GM10248 (cell line): ENCODE results near the gene AGRN.
"Not testable (repeated sequence)": the region's sequence is repeated elsewhere in the genome, so short reads cannot be mapped to it uniquely, and the experiment has no call there.

Experiments used
- CTCF ChIA-PET: fragments of 300-600 bp; sonication (Branson Sonifier 250); formaldehyde crosslinking; extraction: SDS; loops from one replicate; lab custom pipeline; 2021; ENCODE audit warnings: antibody characterized with exemption; lab: Yijun Ruan, JAX
- POLR2A ChIA-PET: fragments of 350-650 bp; sonication (Branson Sonifier 250); formaldehyde crosslinking; extraction: SDS; loops from one replicate; lab custom pipeline; 2020; ENCODE audit warnings: antibody characterized with exemption; lab: Yijun Ruan, JAX
- DNase-seq: peaks from one replicate; pipeline ENCODE4 v3.0.0; 2012; ENCODE audit errors: extremely low spot score
- TF ChIP-seq, protein P1 (sequence below): IDR thresholded peaks from 2 replicates; pipeline ENCODE4 v1.5.1; 2012; ENCODE audit warnings: mild to moderate bottlenecking, low read depth; ENCODE audit errors: extremely low read depth, missing control alignments, control extremely low read depth

The AGRN gene

DNA sequence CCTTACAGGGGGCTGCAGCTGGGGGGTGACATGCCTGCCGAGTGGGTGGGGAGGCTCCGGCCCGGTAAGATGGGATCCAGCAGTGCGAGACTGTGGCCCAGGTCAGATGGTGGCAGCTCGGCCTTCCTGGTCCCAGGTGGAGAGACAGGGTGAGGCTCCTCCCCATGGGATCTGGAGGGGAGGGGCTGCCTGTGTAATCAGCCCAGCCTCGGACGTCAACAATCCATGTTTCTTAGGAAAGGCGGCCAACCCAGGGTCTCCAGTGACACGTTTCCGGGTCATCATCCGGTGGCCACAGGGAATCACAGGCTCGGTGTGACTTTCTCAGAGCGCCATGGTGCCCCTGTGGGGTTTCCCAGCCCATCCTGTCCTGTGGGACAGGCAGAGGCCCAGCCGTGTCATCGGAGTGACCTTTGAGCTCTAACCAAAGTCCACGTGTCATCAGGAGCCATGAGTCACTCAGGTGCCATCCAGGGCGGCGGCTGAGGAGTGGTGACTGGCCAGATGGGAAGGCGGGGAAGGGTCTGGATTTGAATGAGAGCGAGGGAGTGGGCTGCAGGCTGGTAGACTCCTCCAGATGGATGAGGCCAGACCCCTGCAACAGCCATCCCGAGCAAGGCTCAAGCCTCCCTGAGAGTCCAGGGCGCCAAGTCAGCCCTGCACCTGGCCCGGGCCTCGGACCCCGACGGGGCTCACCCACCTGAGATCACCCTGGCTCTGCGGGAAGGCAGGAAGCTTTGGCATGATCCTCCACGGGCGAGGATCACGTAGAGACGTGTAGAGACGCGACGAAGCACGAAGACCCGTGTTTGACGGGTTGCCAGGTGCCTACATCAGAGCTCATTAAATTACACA lies 13.4 kb upstream of the AGRN start:
- CTCF ChIA-PET = interaction anchor here (1.2 to 2.5 kb wide), 3 partner anchors 13 to 56 kb away, joined by 4 to 7 read pairs (median 6); no protein-coding TSS in a partner anchor
- TF ChIP-seq, protein P1, sequence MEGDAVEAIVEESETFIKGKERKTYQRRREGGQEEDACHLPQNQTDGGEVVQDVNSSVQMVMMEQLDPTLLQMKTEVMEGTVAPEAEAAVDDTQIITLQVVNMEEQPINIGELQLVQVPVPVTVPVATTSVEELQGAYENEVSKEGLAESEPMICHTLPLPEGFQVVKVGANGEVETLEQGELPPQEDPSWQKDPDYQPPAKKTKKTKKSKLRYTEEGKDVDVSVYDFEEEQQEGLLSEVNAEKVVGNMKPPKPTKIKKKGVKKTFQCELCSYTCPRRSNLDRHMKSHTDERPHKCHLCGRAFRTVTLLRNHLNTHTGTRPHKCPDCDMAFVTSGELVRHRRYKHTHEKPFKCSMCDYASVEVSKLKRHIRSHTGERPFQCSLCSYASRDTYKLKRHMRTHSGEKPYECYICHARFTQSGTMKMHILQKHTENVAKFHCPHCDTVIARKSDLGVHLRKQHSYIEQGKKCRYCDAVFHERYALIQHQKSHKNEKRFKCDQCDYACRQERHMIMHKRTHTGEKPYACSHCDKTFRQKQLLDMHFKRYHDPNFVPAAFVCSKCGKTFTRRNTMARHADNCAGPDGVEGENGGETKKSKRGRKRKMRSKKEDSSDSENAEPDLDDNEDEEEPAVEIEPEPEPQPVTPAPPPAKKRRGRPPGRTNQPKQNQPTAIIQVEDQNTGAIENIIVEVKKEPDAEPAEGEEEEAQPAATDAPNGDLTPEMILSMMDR = no peak

GRCh38 chr1:1010131-1010530 lies 9.8 kb upstream of the AGRN start:
- CTCF ChIA-PET = interaction anchor here (0.6 to 1.4 kb wide), 3 partner anchors 8 to 26 kb away, joined by 3 to 8 read pairs (median 3); no protein-coding TSS in a partner anchor
- POLR2A ChIA-PET, DNase-seq: not testable (repeated sequence)

More for the DNA sequence above, 13.4 kb upstream of the AGRN start:
- DNase-seq = no peak
- POLR2A ChIA-PET = no interaction called here

- TF ChIP-seq, protein P1 = no peak
- ChIA-PET POLR2A (no interaction called here), CTCF (interaction anchor here (1.4 kb wide), 1 partner anchor 9 kb away, joined by 8 read pairs; no protein-coding TSS in a partner anchor)
- no peak for DNase-seq
These were observed 8.4 kb upstream of the AGRN start for GRCh38 chr1:1011396-1011949.

DNA sequence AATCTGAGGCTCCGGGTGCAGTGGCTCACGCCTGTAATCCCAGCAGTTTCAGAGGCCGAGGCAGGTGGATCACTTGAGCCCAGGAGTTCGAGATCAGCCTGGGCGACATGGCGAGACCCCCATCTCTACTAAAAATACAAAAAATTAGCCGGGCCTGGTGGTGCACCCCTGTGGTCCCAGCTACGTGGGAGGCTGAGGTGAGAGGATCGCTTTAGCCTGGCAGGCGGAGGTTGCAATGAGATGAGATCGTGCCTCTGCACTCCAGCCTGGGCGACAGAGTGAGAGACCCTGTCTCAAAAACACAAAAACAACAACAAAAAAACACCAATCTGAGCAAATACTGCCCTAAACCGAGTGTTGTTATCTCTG lies 7.2 kb upstream of the AGRN start:
- DNase-seq, POLR2A ChIA-PET: not testable (repeated sequence)
- CTCF ChIA-PET = interaction anchor here (1.0 to 3.1 kb wide), 3 partner anchors 11 to 31 kb away, joined by 3 to 22 read pairs (median 7); partner anchors contain the start of gene PERM1

DNA sequence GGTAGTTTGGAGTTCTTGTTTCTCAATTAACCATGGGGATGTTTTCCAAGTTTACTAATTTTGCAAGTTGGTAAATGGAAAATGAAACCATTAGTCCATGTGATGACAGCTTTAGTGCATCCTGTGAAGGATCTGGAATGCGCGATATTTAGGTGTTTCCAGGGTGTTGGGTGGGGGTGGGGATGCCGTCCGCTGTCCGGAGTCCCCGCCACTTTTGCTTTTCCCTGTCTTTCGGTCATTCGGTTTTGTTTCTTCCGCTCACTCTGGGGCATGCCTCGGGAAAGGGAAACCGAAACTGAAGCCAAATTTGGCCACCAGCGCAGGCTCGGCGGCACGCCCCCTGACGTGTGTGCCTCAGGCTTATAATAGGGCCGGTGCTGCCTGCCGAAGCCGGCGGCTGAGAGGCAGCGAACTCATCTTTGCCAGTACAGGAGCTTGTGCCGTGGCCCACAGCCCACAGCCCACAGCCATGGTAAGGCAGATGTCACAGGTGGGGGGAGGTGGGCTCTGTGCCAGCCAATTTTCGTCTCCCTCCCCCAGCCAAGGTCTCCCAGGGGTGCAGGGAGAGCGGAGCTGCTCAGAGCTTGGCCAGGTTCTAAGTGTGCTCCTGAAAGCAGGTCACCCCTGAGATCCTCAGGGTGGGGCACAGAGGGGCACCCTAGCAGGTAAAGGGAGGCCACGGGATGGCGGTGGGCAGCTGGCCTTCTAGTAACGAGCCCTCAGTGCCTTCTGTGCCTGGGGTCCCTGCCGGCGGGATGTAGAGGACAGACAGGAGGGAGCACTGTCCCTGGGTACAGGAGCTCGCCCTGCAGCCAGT lies 6.6 kb upstream of the AGRN start, which contains the start of gene ISG15:
Gene ISG15, plus strand, starts transcription at position 393 of the 817 bp plus-strand sequence. Its CDS starts 77 bp downstream, at position 470.
- TF ChIP-seq, protein P1 = no peak
- ChIA-PET CTCF (interaction anchor here (0.9 to 3.1 kb wide), 12 partner anchors 9 to 279 kb away, joined by 3 to 22 read pairs (median 4); partner anchors contain the start of gene PERM1), POLR2A (interaction anchor here (0.5 to 1.5 kb wide), 2 partner anchors 11 to 49 kb away, joined by 3 read pairs; no protein-coding TSS in a partner anchor)
- DNase-seq = peak; percentile 83

DNA sequence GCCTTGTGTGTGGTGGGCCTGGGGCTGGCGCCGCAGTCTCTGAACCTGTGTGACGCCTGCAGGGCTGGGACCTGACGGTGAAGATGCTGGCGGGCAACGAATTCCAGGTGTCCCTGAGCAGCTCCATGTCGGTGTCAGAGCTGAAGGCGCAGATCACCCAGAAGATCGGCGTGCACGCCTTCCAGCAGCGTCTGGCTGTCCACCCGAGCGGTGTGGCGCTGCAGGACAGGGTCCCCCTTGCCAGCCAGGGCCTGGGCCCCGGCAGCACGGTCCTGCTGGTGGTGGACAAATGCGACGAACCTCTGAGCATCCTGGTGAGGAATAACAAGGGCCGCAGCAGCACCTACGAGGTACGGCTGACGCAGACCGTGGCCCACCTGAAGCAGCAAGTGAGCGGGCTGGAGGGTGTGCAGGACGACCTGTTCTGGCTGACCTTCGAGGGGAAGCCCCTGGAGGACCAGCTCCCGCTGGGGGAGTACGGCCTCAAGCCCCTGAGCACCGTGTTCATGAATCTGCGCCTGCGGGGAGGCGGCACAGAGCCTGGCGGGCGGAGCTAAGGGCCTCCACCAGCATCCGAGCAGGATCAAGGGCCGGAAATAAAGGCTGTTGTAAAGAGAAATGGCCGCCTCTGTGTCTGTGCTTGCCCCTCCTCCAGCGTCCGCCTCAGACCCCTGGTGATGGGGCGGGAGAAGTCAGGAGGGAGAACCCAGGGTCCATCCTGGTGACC lies 5.8 kb upstream of the AGRN start:
- ChIA-PET POLR2A (interaction anchor here (0.5 to 1.5 kb wide), 2 partner anchors 10 to 48 kb away, joined by 3 read pairs; no protein-coding TSS in a partner anchor), CTCF (interaction anchor here (0.9 to 3.1 kb wide), 13 partner anchors 10 to 278 kb away, joined by 3 to 22 read pairs (median 4); partner anchors contain the start of gene PERM1)
- TF ChIP-seq, protein P1 = no peak
- DNase-seq = no peak
